H9 (cell line): ENCODE measurements around the gene RBMS3. TPM values are rescaled to one million over a fixed set of nuclear protein-coding genes. Genes with fewer than 3 reads are reported as not detected.

Source experiments
- DNase-seq: peaks from one replicate; pipeline ENCODE4 v3.0.0-alpha.2; 2017
- H2AFZ ChIP-seq: one replicate; pipeline ENCODE4 v1.6.1; 2013; ENCODE audit warnings: mild to moderate bottlenecking, low read length, control low read depth, moderate library complexity
- H2AK5ac ChIP-seq: 2 replicates; pipeline ENCODE4 v1.6.1; 2013; ENCODE audit warnings: low read length, control low read depth, mixed read lengths; ENCODE audit not compliant: insufficient read length
- H2BK120ac ChIP-seq: one replicate; pipeline ENCODE4 v1.6.1; 2013; ENCODE audit warnings: low read depth, mild to moderate bottlenecking, low read length, control low read depth, inconsistent platforms; ENCODE audit not compliant: poor library complexity, severe bottlenecking
- H2BK12ac ChIP-seq: 2 replicates; pipeline ENCODE4 v1.6.1; 2013; ENCODE audit warnings: low read length, control low read depth, mixed read lengths, low read depth; ENCODE audit not compliant: insufficient read length
- H2BK15ac ChIP-seq: 2 replicates; pipeline ENCODE4 v1.6.1; 2013; ENCODE audit warnings: low read depth, low read length, control low read depth
- H2BK20ac ChIP-seq: one replicate; pipeline ENCODE4 v1.6.1; 2013; ENCODE audit warnings: low read depth, mild to moderate bottlenecking, low read length, control low read depth, inconsistent platforms; ENCODE audit not compliant: poor library complexity, severe bottlenecking
- H2BK5ac ChIP-seq: 2 replicates; pipeline ENCODE4 v1.6.1; 2013; ENCODE audit warnings: low read length, control low read depth, mixed read lengths; ENCODE audit not compliant: insufficient read length
- H3K14ac ChIP-seq: 2 replicates; pipeline ENCODE4 v1.6.1; 2013; ENCODE audit warnings: low read length, control low read depth; ENCODE audit not compliant: insufficient read depth
- H3K18ac ChIP-seq: 2 replicates; pipeline ENCODE4 v1.6.1; 2013; ENCODE audit warnings: low read depth, mild to moderate bottlenecking, mixed read lengths, low read length, control low read depth; ENCODE audit not compliant: insufficient read length
- H3K23ac ChIP-seq: 2 replicates; pipeline ENCODE4 v1.6.1; 2013; ENCODE audit warnings: low read length, control low read depth, mixed read lengths, low read depth; ENCODE audit not compliant: insufficient read length
- H3K23me2 ChIP-seq: 2 replicates; pipeline ENCODE4 v1.6.1; 2013; ENCODE audit warnings: low read depth, mild to moderate bottlenecking, mixed read lengths, low read length, control low read depth; ENCODE audit not compliant: insufficient read length, poor library complexity, severe bottlenecking
- H3K27ac ChIP-seq: 2 replicates; pipeline ENCODE4 v1.5.1; 2013; ENCODE audit warnings: low read length, control low read depth, mixed read lengths, low read depth; ENCODE audit not compliant: insufficient read length
- H3K27me3 ChIP-seq: 2 replicates; pipeline ENCODE4 v1.6.1; 2013; ENCODE audit warnings: low read length, control low read depth, inconsistent platforms; ENCODE audit not compliant: insufficient read depth
- H3K4ac ChIP-seq: 2 replicates; pipeline ENCODE4 v1.6.1; 2013; ENCODE audit warnings: low read depth, mild to moderate bottlenecking, control low read depth, inconsistent platforms, low read length, moderate library complexity
- H3K4me1 ChIP-seq: 2 replicates; pipeline ENCODE4 v1.6.1; 2013; ENCODE audit warnings: low read length, control low read depth, inconsistent platforms; ENCODE audit not compliant: insufficient read depth
- H3K4me2 ChIP-seq: 2 replicates; pipeline ENCODE4 v1.6.1; 2013; ENCODE audit warnings: low read length, control low read depth, mixed read lengths; ENCODE audit not compliant: insufficient read length, insufficient read depth
- H3K56ac ChIP-seq: 2 replicates; pipeline ENCODE4 v1.6.1; 2013; ENCODE audit warnings: low read depth, mild to moderate bottlenecking, mixed read lengths, low read length, control low read depth; ENCODE audit not compliant: insufficient read length
- H3K79me1 ChIP-seq: 2 replicates; pipeline ENCODE4 v1.6.1; 2013; ENCODE audit warnings: low read depth, mild to moderate bottlenecking, moderate library complexity, low read length, control low read depth, inconsistent platforms; ENCODE audit not compliant: insufficient read depth, poor library complexity, severe bottlenecking
- H3K79me2 ChIP-seq: 2 replicates; pipeline ENCODE4 v1.6.1; 2013; ENCODE audit warnings: low read length, control low read depth, inconsistent platforms; ENCODE audit not compliant: insufficient read depth
- H3K9ac ChIP-seq: 2 replicates; pipeline ENCODE4 v1.6.1; 2013; ENCODE audit warnings: low read length, control low read depth, mixed read lengths; ENCODE audit not compliant: insufficient read length; ENCODE audit errors: extremely low read depth
- H3K9me3 ChIP-seq: one replicate; pipeline ENCODE4 v1.6.1; 2013; ENCODE audit warnings: low read depth, low read length, inconsistent platforms; ENCODE audit not compliant: control insufficient read depth
- H3T11ph ChIP-seq: one replicate; pipeline ENCODE4 v1.6.1; 2013; ENCODE audit warnings: mild to moderate bottlenecking, low read length, control low read depth, inconsistent platforms
- H4K20me1 ChIP-seq: one replicate; pipeline ENCODE4 v1.6.1; 2013; ENCODE audit not compliant: control insufficient read depth, insufficient read length, insufficient read depth
- H4K5ac ChIP-seq: 2 replicates; pipeline ENCODE4 v1.6.1; 2013; ENCODE audit warnings: low read depth, mild to moderate bottlenecking, mixed read lengths, low read length, control low read depth; ENCODE audit not compliant: insufficient read length
- H4K8ac ChIP-seq: replicated peaks from 2 replicates; pipeline ENCODE4 v1.6.1; 2013; ENCODE audit warnings: low read length, control low read depth, mixed read lengths, low read depth; ENCODE audit not compliant: insufficient read length
- H4K91ac ChIP-seq: 2 replicates; pipeline ENCODE4 v1.6.1; 2013; ENCODE audit warnings: low read depth, mild to moderate bottlenecking, moderate library complexity, mixed read lengths, low read length, control low read depth; ENCODE audit not compliant: insufficient read length
- H3K27ac Mint-ChIP-seq, 3 experiments: 2 replicates in 2 of 3; 3 replicates in 1 of 3; pipeline ENCODE4 v1.8.0; 2020 to 2021; ENCODE audit warnings: mixed read lengths in 3 of 3, mild to moderate bottlenecking in 1 of 3, moderate library complexity in 1 of 3
- H3K27me3 Mint-ChIP-seq: 2 replicates; pipeline ENCODE4 v1.8.0; 2021; ENCODE audit warnings: low read depth, mild to moderate bottlenecking, moderate library complexity, mixed read lengths
- H3K36me3 Mint-ChIP-seq, 3 experiments: 2 replicates in 2 of 3; 3 replicates in 1 of 3; pipeline ENCODE4 v1.8.0; 2020 to 2021; ENCODE audit warnings: low read depth in 3 of 3, mixed read lengths in 3 of 3; ENCODE audit not compliant: insufficient read depth in 1 of 3
- H3K4me1 Mint-ChIP-seq, 2 experiments: 2 replicates each; pipeline ENCODE4 v1.8.0; 2020; ENCODE audit warnings: mixed read lengths in 2 of 2
- H3K4me3 Mint-ChIP-seq, 2 experiments: 2 replicates in 1 of 2; 3 replicates in 1 of 2; pipeline ENCODE4 v1.8.0; 2020 to 2021; ENCODE audit warnings: mild to moderate bottlenecking in 2 of 2, mixed read lengths in 2 of 2, moderate library complexity in 1 of 2
- H3K9me3 Mint-ChIP-seq, 2 experiments: 2 replicates in 1 of 2; 3 replicates in 1 of 2; pipeline ENCODE4 v1.8.0; 2020; ENCODE audit warnings: mild to moderate bottlenecking in 2 of 2, mixed read lengths in 2 of 2, moderate library complexity in 1 of 2
- CTCF ChIP-seq: fragments of 200-600 bp; sonication (generic); conservative IDR thresholded peaks from 3 replicates; pipeline ENCODE4 v1.8.0; 2021; ENCODE audit warnings: antibody characterized with exemption, mild to moderate bottlenecking
- WGBS: extraction: QIAGEN DNeasy Blood & Tissue Kit; methylation state at CpG from one replicate; pipeline ENCODE4 v1.1.7; 2013; ENCODE audit warnings: missing lambda C conversion rate, low lambda C conversion rate, mixed read lengths; ENCODE audit not compliant: insufficient read length; ENCODE audit errors: extremely low coverage; 5-methylcytosine and 5-hydroxymethylcytosine counted together
- total RNA-seq: library from RNA; stranded (reverse); gene quantifications from 2 replicates; pipeline ENCODE4 v1.2.1, GENCODE V29; 2021

Gene RBMS3
- total RNA-seq, 1 experiment from 2014 or later: 8.1 TPM

GRCh38 chr3:29643034-29643425, 362.2 kb downstream of the RBMS3 start:
- H3K27ac Mint-ChIP-seq: peak overlapping the region in 2 of 3 experiments; percentile 52 to 66; a peak in 2 of 7 replicates
- 0 out of 2 replicates have a peak, but pooled peaks cover 2% of the 10 kb centered on the region for H3K79me2 ChIP-seq
- H2AK5ac ChIP-seq: no peak overlapping the region
- no peak overlapping the region for H4K5ac ChIP-seq
- no peaks in the 10 kb centered on the region; the same call in 1 of the 2 replicates for H3K4me1 ChIP-seq
- no peak overlapping the region for H3K56ac ChIP-seq
- H3K27me3 ChIP-seq: no peaks in the 10 kb centered on the region
- H2AFZ ChIP-seq: no peak overlapping the region
- H4K91ac ChIP-seq: no peak overlapping the region
- H2BK120ac ChIP-seq: no peak overlapping the region
- WGBS: no CpG with 5 or more reads among the region's 3 CpGs
- no peak overlapping the region for H3T11ph ChIP-seq
- H3K9me3 ChIP-seq: no peaks in the 10 kb centered on the region
- H2BK15ac ChIP-seq: no peak overlapping the region
- H3K14ac ChIP-seq: no peak overlapping the region
- H3K23ac ChIP-seq: no peak overlapping the region
- no peaks in the 10 kb centered on the region for H3K9me3 Mint-ChIP-seq
- H3K4me2 ChIP-seq: no peak overlapping the region
- no peak overlapping the region for H2BK5ac ChIP-seq
- no peak overlapping the region for H2BK12ac ChIP-seq
- no peaks in the 10 kb centered on the region for H4K20me1 ChIP-seq
- no peak for DNase-seq
- no peaks in the 10 kb centered on the region for H3K36me3 Mint-ChIP-seq
- H4K8ac ChIP-seq: no peak overlapping the region
- no peak for TF ChIP-seq CTCF
- no peak overlapping the region for H3K9ac ChIP-seq
- no peak overlapping the region for H3K18ac ChIP-seq
- no peak overlapping the region for H3K27ac ChIP-seq
- no peaks in the 10 kb centered on the region for H3K79me1 ChIP-seq
- H3K4ac ChIP-seq: no peak overlapping the region
- peaks cover 29 to 34% of the 10 kb centered on the region in 2 experiments for H3K4me1 Mint-ChIP-seq
- H3K23me2 ChIP-seq: no peaks in the 10 kb centered on the region
- H3K4me3 Mint-ChIP-seq: no peak overlapping the region
- H2BK20ac ChIP-seq: no peak overlapping the region
- H3K27me3 Mint-ChIP-seq: no peaks in the 10 kb centered on the region
